Astrocyte (in vitro differentiated cells and primary cell): ENCODE results near the gene GFER. TPM values are rescaled to one million over a fixed set of nuclear protein-coding genes. Genes with fewer than 3 reads are reported as not detected.

ENCODE experiments used
- DNase-seq: peaks from one replicate; pipeline ENCODE4 v3.0.0-alpha.2; 2010; ENCODE audit warnings: low read depth
- FAIRE-seq: peaks from 2 replicates; lab custom pipeline; 2011; peaks lifted over from hg19 to GRCh38; lab: Jason Lieb, UNC
- H2AFZ ChIP-seq: 2 replicates; pipeline ENCODE4 v1.6.0; 2012; ENCODE audit warnings: low read depth, low read length, inconsistent platforms
- H3K27ac ChIP-seq: 2 replicates; pipeline ENCODE4 v1.5.1; 2011; ENCODE audit warnings: low read depth, low read length, inconsistent platforms
- H3K27me3 ChIP-seq: 2 replicates; pipeline ENCODE4 v1.6.0; 2011; ENCODE audit warnings: low read length, inconsistent platforms; ENCODE audit not compliant: insufficient read depth
- H3K36me3 ChIP-seq: 2 replicates; pipeline ENCODE4 v1.5.1; 2011; ENCODE audit warnings: low read length, inconsistent platforms; ENCODE audit not compliant: insufficient read depth
- H3K4me1 ChIP-seq: 2 replicates; pipeline ENCODE4 v1.5.1; 2011; ENCODE audit warnings: low read length, inconsistent platforms; ENCODE audit not compliant: insufficient read depth
- H3K4me2 ChIP-seq: 2 replicates; pipeline ENCODE4 v1.6.0; 2012; ENCODE audit warnings: low read length, inconsistent platforms
- H3K4me3 ChIP-seq: 2 replicates; pipeline ENCODE4 v1.5.1; 2011; ENCODE audit warnings: low read depth, mild to moderate bottlenecking, low read length, inconsistent platforms; ENCODE audit not compliant: insufficient read depth
- H3K79me2 ChIP-seq: 2 replicates; pipeline ENCODE4 v1.6.0; 2012; ENCODE audit warnings: mild to moderate bottlenecking, low read length, inconsistent platforms; ENCODE audit not compliant: insufficient read depth
- H3K9ac ChIP-seq: 2 replicates; pipeline ENCODE4 v1.6.0; 2012; ENCODE audit warnings: mild to moderate bottlenecking, low read length, inconsistent platforms
- H3K9me3 ChIP-seq: 2 replicates; pipeline ENCODE4 v1.5.1; 2012; ENCODE audit warnings: low read depth, mild to moderate bottlenecking, low read length, inconsistent platforms; ENCODE audit not compliant: insufficient read depth
- H4K20me1 ChIP-seq: 2 replicates; pipeline ENCODE4 v1.6.0; 2012; ENCODE audit warnings: low read length, inconsistent platforms; ENCODE audit not compliant: insufficient read depth
- H3K27ac Mint-ChIP-seq: one replicate; pipeline ENCODE4 v1.8.0; 2021; ENCODE audit warnings: mild to moderate bottlenecking, mixed read lengths; ENCODE audit not compliant: unreplicated experiment
- H3K27me3 Mint-ChIP-seq: one replicate; pipeline ENCODE4 v1.8.0; 2021; ENCODE audit warnings: low read depth, mixed read lengths; ENCODE audit not compliant: unreplicated experiment
- H3K36me3 Mint-ChIP-seq: one replicate; pipeline ENCODE4 v1.8.0; 2021; ENCODE audit warnings: low read depth, mixed read lengths; ENCODE audit not compliant: unreplicated experiment
- H3K4me1 Mint-ChIP-seq: one replicate; pipeline ENCODE4 v1.8.0; 2021; ENCODE audit warnings: low read depth, mixed read lengths; ENCODE audit not compliant: unreplicated experiment
- H3K4me3 Mint-ChIP-seq: one replicate; pipeline ENCODE4 v1.8.0; 2021; ENCODE audit warnings: mild to moderate bottlenecking, moderate library complexity, mixed read lengths; ENCODE audit not compliant: unreplicated experiment
- H3K9me3 Mint-ChIP-seq: one replicate; pipeline ENCODE4 v1.8.0; 2021; ENCODE audit warnings: mild to moderate bottlenecking, mixed read lengths; ENCODE audit not compliant: unreplicated experiment
- CTCF ChIP-seq: IDR thresholded peaks from 2 replicates; pipeline ENCODE4 v1.5.1; 2011; ENCODE audit warnings: low read depth, mild to moderate bottlenecking, inconsistent platforms, low read length, moderate library complexity; ENCODE audit not compliant: insufficient read depth
- EZH2 ChIP-seq: IDR thresholded peaks from 2 replicates; pipeline ENCODE4 v1.6.1; 2012; ENCODE audit warnings: mild to moderate bottlenecking, low read length, inconsistent platforms; ENCODE audit not compliant: insufficient read depth
- total RNA-seq: library from RNA; stranded (reverse); gene quantifications from 2 replicates; pipeline ENCODE4 v1.2.1, GENCODE V29; 2021

Gene GFER
- total RNA-seq, 1 donor from 2014 or later, result 30.4 TPM

- H3K27ac Mint-ChIP-seq, result no peak overlapping the region
- Histone ChIP-seq H3K4me2 (peak overlapping the region; percentile 15), H3K9ac (peak overlapping the region; percentile 10), H3K27me3 (no peaks in the 10 kb centered on the region), H3K79me2 (peaks cover 94% of the 10 kb centered on the region), H2AFZ (no peak overlapping the region), H3K4me3 (no peak overlapping the region), H3K36me3 (peaks cover 2% of the 10 kb centered on the region), H3K9me3 (no peaks in the 10 kb centered on the region), H3K27ac (no peak overlapping the region), H3K4me1 (peaks cover 41% of the 10 kb centered on the region), H4K20me1 (peaks cover 77% of the 10 kb centered on the region)
- peaks cover 18% of the 10 kb centered on the region for H3K4me1 Mint-ChIP-seq
- no peaks in the 10 kb centered on the region for H3K27me3 Mint-ChIP-seq
- peaks cover 5% of the 10 kb centered on the region for H3K36me3 Mint-ChIP-seq
- DNase-seq (no peak), FAIRE-seq (no peak)
- TF ChIP-seq CTCF (no peak), EZH2 (no peak)
- no peaks in the 10 kb centered on the region for H3K9me3 Mint-ChIP-seq
- H3K4me3 Mint-ChIP-seq, result no peak overlapping the region
Observed at GRCh38 chr16:2005646-2006045, 21.7 kb downstream of the GFER start.

- H2AFZ ChIP-seq, result no peak overlapping the region
- peaks cover 72% of the 10 kb centered on the region for H4K20me1 ChIP-seq
- no peak for FAIRE-seq
- Mint-ChIP-seq H3K27ac (no peak overlapping the region), H3K4me1 (peaks cover 18% of the 10 kb centered on the region), H3K27me3 (no peaks in the 10 kb centered on the region), H3K9me3 (no peaks in the 10 kb centered on the region), H3K36me3 (peaks cover 3% of the 10 kb centered on the region), H3K4me3 (peak overlapping the region; percentile 45)
- peaks cover 91% of the 10 kb centered on the region for H3K79me2 ChIP-seq
- peak overlapping the region; percentile 15 for H3K4me2 ChIP-seq
- peaks cover 2% of the 10 kb centered on the region for H3K36me3 ChIP-seq
- DNase-seq, result no peak
- peak overlapping the region; percentile 10 for H3K9ac ChIP-seq
- no peak overlapping the region for H3K4me3 ChIP-seq
- H3K9me3 ChIP-seq, result no peaks in the 10 kb centered on the region
- no peak overlapping the region for H3K27ac ChIP-seq
- H3K4me1 ChIP-seq, result peaks cover 41% of the 10 kb centered on the region
- TF ChIP-seq EZH2 (no peak), CTCF (no peak)
- no peaks in the 10 kb centered on the region for H3K27me3 ChIP-seq
Observed at GRCh38 chr16:2006317-2006716, 22.3 kb downstream of the GFER start.

- Histone ChIP-seq H3K79me2 (peaks cover 82% of the 10 kb centered on the region), H4K20me1 (peaks cover 67% of the 10 kb centered on the region), H3K4me2 (peak overlapping the region; percentile 100), H3K4me3 (peak overlapping the region; percentile 88), H3K9me3 (no peaks in the 10 kb centered on the region), H3K27me3 (no peaks in the 10 kb centered on the region), H3K27ac (no peak overlapping the region), H2AFZ (no peak overlapping the region), H3K36me3 (no peaks in the 10 kb centered on the region), H3K9ac (peak overlapping the region; percentile 94), H3K4me1 (peaks cover 41% of the 10 kb centered on the region)
- no peak for TF ChIP-seq EZH2
- TF ChIP-seq CTCF, result no peak
- Mint-ChIP-seq H3K36me3 (peaks cover 2% of the 10 kb centered on the region), H3K9me3 (no peaks in the 10 kb centered on the region), H3K27ac (no peak overlapping the region), H3K27me3 (no peaks in the 10 kb centered on the region), H3K4me3 (peak overlapping the region; percentile 90), H3K4me1 (peaks cover 18% of the 10 kb centered on the region)
- no peak for DNase-seq
- FAIRE-seq, result no peak
Observed at GRCh38 chr16:2007081-2007836, 23.3 kb downstream of the GFER start.
